RWPE2 (cell line): ENCODE data around the gene DDA1.
"Not testable (repeated sequence)": the region's sequence is repeated elsewhere in the genome, so short reads cannot be mapped to it uniquely, and the experiment has no call there.

Source experiments
- ATAC-seq: fragments of 200-7000 bp; cut with Tn5 transposase; 3 replicates; pipeline ENCODE4 v1.9.1; 2021; ENCODE audit warnings: low read depth
- DNase-seq: peaks from one replicate; pipeline ENCODE4 v3.0.0-alpha.2; 2020; ENCODE audit warnings: low spot score
- H3K27ac ChIP-seq: fragments of 450-650 bp; 2 replicates; pipeline ENCODE4 v1.5.1; 2017; ENCODE audit warnings: mild to moderate bottlenecking; ENCODE audit not compliant: poor library complexity, severe bottlenecking
- H3K27me3 ChIP-seq: fragments of 250-450 bp; sonication (Bioruptor Pico); 2 replicates; pipeline ENCODE4 v1.5.1; 2021; ENCODE audit warnings: mild to moderate bottlenecking, moderate library complexity; ENCODE audit not compliant: insufficient read depth, poor library complexity, severe bottlenecking
- H3K36me3 ChIP-seq: fragments of 250-450 bp; sonication (Bioruptor Pico); 2 replicates; pipeline ENCODE4 v1.5.1; 2020; ENCODE audit warnings: low read depth, mild to moderate bottlenecking, moderate library complexity
- H3K4me1 ChIP-seq: fragments of 250-450 bp; sonication (Bioruptor Pico); 2 replicates; pipeline ENCODE4 v1.5.1; 2021; ENCODE audit warnings: mild to moderate bottlenecking, moderate library complexity; ENCODE audit not compliant: insufficient read depth, poor library complexity, severe bottlenecking
- H3K4me3 ChIP-seq: fragments of 250-450 bp; sonication (Bioruptor Pico); 2 replicates; pipeline ENCODE4 v1.5.1; 2021; ENCODE audit warnings: mild to moderate bottlenecking, moderate library complexity; ENCODE audit not compliant: severe bottlenecking
- H3K9me3 ChIP-seq: fragments of 250-450 bp; sonication (Bioruptor Pico); 2 replicates; pipeline ENCODE4 v1.5.1; 2021; ENCODE audit warnings: mild to moderate bottlenecking, moderate library complexity; ENCODE audit not compliant: severe bottlenecking
- TF ChIP-seq, protein P1 (sequence below): fragments of 450-650 bp; IDR thresholded peaks from one replicate; pipeline ENCODE4 v1.5.1; 2017; ENCODE audit warnings: mild to moderate bottlenecking, moderate library complexity; ENCODE audit not compliant: poor library complexity, severe bottlenecking

Gene DDA1

DNA sequence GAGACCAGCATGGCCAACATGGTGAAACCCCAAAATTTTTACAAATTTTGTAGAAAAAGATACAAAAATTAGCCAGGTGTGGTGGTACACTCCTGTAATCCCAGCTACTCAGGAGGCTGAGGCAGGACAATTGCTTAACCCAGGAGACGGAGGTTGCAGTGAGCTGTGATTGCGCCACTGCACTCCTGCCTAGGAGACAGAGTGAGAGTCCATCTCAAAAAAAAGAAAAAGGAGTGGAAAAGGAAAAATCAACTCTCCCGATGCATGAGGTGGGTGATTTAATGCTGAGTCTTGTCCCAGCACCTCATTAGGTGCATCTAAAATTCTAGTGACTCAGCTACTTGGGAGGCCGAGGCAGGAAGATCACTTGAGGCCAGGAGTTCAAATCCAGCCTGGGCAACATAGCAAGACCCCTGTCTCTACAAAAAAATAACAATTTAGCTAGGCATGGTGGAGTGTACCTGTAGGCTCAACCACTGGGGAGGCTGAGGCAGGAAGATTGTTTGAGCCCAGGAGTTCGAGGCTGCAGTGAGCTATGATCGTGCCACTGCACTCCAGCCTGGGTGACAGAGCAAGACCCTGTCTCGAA is 47.8 kb downstream of the DDA1 start:
- TF ChIP-seq, protein P1, sequence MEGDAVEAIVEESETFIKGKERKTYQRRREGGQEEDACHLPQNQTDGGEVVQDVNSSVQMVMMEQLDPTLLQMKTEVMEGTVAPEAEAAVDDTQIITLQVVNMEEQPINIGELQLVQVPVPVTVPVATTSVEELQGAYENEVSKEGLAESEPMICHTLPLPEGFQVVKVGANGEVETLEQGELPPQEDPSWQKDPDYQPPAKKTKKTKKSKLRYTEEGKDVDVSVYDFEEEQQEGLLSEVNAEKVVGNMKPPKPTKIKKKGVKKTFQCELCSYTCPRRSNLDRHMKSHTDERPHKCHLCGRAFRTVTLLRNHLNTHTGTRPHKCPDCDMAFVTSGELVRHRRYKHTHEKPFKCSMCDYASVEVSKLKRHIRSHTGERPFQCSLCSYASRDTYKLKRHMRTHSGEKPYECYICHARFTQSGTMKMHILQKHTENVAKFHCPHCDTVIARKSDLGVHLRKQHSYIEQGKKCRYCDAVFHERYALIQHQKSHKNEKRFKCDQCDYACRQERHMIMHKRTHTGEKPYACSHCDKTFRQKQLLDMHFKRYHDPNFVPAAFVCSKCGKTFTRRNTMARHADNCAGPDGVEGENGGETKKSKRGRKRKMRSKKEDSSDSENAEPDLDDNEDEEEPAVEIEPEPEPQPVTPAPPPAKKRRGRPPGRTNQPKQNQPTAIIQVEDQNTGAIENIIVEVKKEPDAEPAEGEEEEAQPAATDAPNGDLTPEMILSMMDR = no peak
- no peak overlapping the region for H3K27ac ChIP-seq
- DNase-seq (no peak), ATAC-seq (no peak)
- H3K27me3 ChIP-seq = no peaks in the 10 kb centered on the region
- no peaks in the 10 kb centered on the region for H3K36me3 ChIP-seq
- H3K9me3 ChIP-seq = no peaks in the 10 kb centered on the region
- H3K4me3 ChIP-seq = no peak overlapping the region
- H3K4me1 ChIP-seq = no peaks in the 10 kb centered on the region

DNA sequence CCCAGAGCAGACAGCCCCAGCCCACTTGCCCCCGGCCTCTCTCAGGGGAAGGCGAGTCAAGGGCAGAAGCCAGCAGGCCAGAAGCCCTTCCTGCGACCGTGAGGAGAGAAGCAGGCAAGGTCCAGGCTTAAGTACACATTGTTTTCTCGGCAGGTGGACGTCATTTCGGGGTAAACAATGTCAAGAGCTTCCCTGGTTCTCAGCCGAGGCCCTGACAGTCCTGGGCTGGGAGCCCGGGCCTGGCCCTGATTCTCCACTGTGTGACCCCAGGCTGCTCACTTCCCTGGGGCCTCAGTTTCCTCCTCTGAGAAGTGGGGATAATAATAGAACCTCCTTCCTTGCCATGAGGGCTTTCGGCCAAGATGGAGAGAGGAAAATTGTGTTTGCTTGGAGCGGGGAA is 48.4 kb downstream of the DDA1 start:
- DNase-seq (no peak), ATAC-seq (no peak)
- Histone ChIP-seq H3K36me3 (no peaks in the 10 kb centered on the region), H3K4me3 (no peak overlapping the region), H3K4me1 (no peaks in the 10 kb centered on the region), H3K9me3 (no peaks in the 10 kb centered on the region), H3K27me3 (no peaks in the 10 kb centered on the region), H3K27ac (no peak overlapping the region)
- TF ChIP-seq, protein P1 = no peak

DNA sequence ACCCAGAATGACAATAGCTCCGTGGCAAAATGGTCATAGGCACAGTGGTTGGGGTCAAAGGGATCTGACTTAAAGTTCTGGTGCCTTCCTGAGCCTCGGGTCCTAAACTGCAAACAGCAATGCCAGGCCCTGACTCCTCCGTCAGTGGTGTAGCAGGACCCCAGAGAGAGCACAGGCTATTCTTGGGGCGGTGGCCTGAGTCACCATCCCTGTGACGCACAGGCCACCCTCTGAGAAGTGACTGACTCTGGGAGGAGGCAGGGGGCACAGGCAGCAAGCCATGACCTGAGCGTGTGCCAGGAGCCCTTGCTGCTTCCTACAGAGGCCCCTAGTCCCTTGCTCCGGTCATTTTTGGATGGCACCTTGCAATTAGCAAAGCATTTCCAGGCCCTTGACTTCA is 49.0 kb downstream of the DDA1 start:
- Histone ChIP-seq H3K4me1 (no peaks in the 10 kb centered on the region), H3K4me3 (no peak overlapping the region), H3K9me3 (no peaks in the 10 kb centered on the region), H3K27ac (no peak overlapping the region), H3K36me3 (no peaks in the 10 kb centered on the region), H3K27me3 (no peaks in the 10 kb centered on the region)
- DNase-seq (no peak), ATAC-seq (no peak)
- TF ChIP-seq, protein P1 = no peak

DNA sequence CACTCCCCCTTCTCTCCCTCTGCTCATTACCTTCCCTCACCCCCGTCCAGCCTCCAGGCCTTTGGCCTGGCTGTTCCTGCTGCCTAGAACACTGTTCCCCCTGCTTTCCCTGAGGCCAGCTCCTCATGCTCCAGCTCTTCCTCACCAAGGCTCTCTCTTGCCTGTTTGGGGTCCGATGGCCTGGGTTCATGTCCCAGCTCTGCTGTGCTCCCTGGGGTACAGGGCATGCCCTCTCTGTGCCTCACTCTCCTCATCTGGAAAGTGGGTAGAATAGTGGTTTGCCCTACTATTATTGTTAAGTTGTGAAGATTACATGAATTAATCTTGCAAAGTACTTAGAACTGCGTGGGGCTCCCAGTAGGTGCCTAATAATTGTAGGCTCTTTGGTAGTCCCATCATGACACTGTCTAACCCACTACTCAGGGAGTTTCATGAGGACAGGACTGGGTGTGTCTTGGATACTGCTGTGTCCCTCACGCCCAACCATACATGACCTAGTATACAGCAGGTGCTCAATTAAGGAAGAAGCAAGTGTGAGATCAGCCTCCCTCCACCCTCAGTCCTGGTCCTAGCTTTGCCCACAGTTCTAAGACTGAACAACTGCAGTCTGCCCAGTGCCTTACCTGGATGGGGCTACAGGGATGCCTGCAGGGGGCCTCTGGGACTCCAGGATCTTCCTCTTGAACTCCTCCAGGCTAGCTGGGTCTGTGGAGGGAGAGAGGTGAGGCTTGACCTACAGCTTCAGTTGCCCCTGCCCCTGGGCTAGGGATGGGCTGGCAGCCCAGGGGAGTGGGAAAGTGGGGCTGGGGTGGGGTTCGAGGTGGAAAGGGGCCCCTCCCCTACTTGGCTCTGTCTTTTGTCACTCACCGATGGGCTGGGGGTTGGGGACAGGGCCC is 50.8 kb downstream of the DDA1 start:
- no peak for DNase-seq
- TF ChIP-seq, protein P1 = no peak
- no peaks in the 10 kb centered on the region for H3K27me3 ChIP-seq
- no peak overlapping the region for H3K4me3 ChIP-seq
- no peaks in the 10 kb centered on the region for H3K4me1 ChIP-seq
- H3K27ac ChIP-seq = no peak overlapping the region
- H3K36me3 ChIP-seq = no peaks in the 10 kb centered on the region
- H3K9me3 ChIP-seq = no peaks in the 10 kb centered on the region
- no peak for ATAC-seq

DNA sequence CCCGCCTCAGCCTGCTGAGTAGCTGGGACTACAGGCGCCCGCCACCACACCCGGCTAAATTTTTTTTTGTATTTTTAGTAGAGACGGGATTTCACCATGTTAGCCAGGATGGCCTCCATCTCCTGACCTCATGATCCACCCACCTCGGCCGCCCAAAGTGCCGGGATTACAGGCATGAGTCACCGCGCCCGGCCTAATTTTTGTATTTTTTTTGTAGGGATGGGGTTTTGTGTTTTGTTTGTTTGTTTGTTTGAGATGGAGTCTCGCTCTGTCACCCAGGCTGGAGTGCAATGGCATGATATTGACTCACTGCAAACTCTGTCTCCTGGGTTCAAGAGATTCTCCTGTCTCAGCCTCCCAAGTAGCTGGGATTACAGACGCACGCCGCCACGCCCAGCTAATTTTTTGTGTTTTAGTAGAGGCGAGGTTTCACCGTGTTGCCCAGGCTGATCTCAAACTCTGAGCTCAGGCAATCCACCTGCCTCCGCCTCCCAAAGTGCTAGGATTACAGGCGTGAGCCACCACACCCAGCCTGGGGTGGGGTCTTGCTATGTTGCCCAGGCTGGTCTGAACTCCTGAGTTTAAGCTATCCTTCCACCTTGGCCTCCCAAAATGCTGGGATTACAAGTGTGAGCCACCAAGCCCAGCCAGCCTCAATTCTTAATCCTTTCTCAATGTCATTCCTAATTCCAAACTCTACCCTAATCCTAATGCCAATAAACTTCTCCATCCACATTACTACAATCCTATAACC is 54.7 kb downstream of the DDA1 start:
- DNase-seq, H3K9me3 ChIP-seq: not testable (repeated sequence)

More for the DNA sequence above, 54.7 kb downstream of the DDA1 start:
- H3K27me3 ChIP-seq, ATAC-seq, H3K4me1 ChIP-seq, H3K4me3 ChIP-seq, H3K36me3 ChIP-seq, H3K27ac ChIP-seq: not testable (repeated sequence)
